HEK293T (cell line): ENCODE results near the gene CCIN.

Experiments
- CTCF ChIA-PET: fragments of 350-600 bp; formaldehyde crosslinking; extraction: SDS; loops from one replicate; lab custom pipeline; 2021; ENCODE audit warnings: antibody characterized with exemption, inconsistent platforms; lab: Yijun Ruan, JAX
- POLR2A ChIA-PET: fragments of 350-600 bp; formaldehyde crosslinking; extraction: SDS; loops from one replicate; lab custom pipeline; 2020; ENCODE audit warnings: antibody characterized with exemption, inconsistent platforms; lab: Yijun Ruan, JAX
- DNase-seq: peaks from one replicate; pipeline ENCODE4 v3.0.0; 2012; ENCODE audit warnings: mixed read lengths; ENCODE audit errors: extremely low spot score
- ARNT ChIP-seq: fragments of 450-650 bp; IDR thresholded peaks from 2 replicates; pipeline ENCODE4 v1.6.1; 2017; ENCODE audit warnings: mild to moderate bottlenecking
- BHLHE40 ChIP-seq: fragments of 450-650 bp; IDR thresholded peaks from 2 replicates; pipeline ENCODE4 v1.6.1; 2016; ENCODE audit warnings: mild to moderate bottlenecking, moderate library complexity, borderline replicate concordance
- CTBP1 ChIP-seq: fragments of 450-650 bp; IDR thresholded peaks from 2 replicates; pipeline ENCODE4 v1.6.1; 2016; ENCODE audit warnings: borderline replicate concordance
- ELF4 ChIP-seq: fragments of 450-650 bp; IDR thresholded peaks from 2 replicates; pipeline ENCODE4 v1.6.1; 2017; ENCODE audit warnings: antibody characterized with exemption
- FOXA1 ChIP-seq: fragments of 450-650 bp; IDR thresholded peaks from 2 replicates; pipeline ENCODE4 v1.6.1; 2016; ENCODE audit warnings: mild to moderate bottlenecking
- FOXK2 ChIP-seq: fragments of 450-650 bp; IDR thresholded peaks from 2 replicates; pipeline ENCODE4 v1.6.1; 2016; ENCODE audit warnings: mild to moderate bottlenecking
- FOXM1 ChIP-seq: fragments of 450-650 bp; IDR thresholded peaks from 2 replicates; pipeline ENCODE4 v1.6.1; 2017; ENCODE audit warnings: mild to moderate bottlenecking, borderline replicate concordance
- HDGF ChIP-seq: fragments of 450-650 bp; IDR thresholded peaks from 2 replicates; pipeline ENCODE4 v1.6.1; 2017; ENCODE audit warnings: antibody characterized with exemption, borderline replicate concordance
- L3MBTL2 ChIP-seq: fragments of 450-650 bp; conservative IDR thresholded peaks from 2 replicates; pipeline ENCODE4 v1.6.1; 2016; ENCODE audit warnings: mild to moderate bottlenecking
- LEF1 ChIP-seq: fragments of 450-650 bp; IDR thresholded peaks from 2 replicates; pipeline ENCODE4 v1.6.1; 2017; ENCODE audit warnings: mild to moderate bottlenecking, borderline replicate concordance
- NFRKB ChIP-seq: fragments of 450-650 bp; IDR thresholded peaks from 2 replicates; pipeline ENCODE4 v1.6.1; 2016; ENCODE audit warnings: mild to moderate bottlenecking, moderate library complexity
- SP1 ChIP-seq: fragments of 450-650 bp; IDR thresholded peaks from 2 replicates; pipeline ENCODE4 v1.6.1; 2017
- SUZ12 ChIP-seq: fragments of 450-650 bp; IDR thresholded peaks from 2 replicates; pipeline ENCODE4 v1.6.1; 2016; ENCODE audit warnings: mild to moderate bottlenecking
- TARDBP ChIP-seq: fragments of 450-650 bp; IDR thresholded peaks from 2 replicates; pipeline ENCODE4 v1.6.1; 2016
- ZNF384 ChIP-seq: fragments of 450-650 bp; IDR thresholded peaks from 2 replicates; pipeline ENCODE4 v1.6.1; 2016
- TF ChIP-seq, protein P1 (sequence below): fragments of 450-650 bp; IDR thresholded peaks from 2 replicates; pipeline ENCODE4 v1.6.1; 2016

Gene CCIN

DNA sequence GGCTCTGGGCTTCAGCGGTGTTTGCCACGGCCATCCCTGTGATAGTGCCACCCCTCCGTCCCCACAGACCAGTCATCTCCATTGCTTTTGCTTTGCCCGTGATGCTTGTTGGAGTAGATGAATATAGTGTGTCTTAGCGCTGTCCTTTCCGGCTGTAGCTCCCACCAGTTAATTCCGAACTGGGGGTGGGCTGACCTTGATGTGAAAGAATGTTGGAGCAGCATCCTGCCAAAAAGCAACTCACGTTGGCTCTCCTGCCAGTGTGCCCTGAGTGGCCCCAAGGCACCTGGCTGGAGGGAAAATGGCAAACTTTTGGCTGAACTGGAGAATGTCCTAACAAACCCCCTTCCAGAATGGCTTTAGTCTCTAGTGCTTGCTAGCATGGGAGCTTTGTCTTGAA, 41.5 kb downstream of the CCIN start:
- POLR2A ChIA-PET: interaction anchor here (1.3 kb wide), 1 partner anchor 11 kb away, joined by 3 read pairs; no protein-coding TSS in a partner anchor
- no peak for DNase-seq
- TF ChIP-seq SP1: no peak
- no peak for TF ChIP-seq CTBP1
- no peak for TF ChIP-seq BHLHE40
- TF ChIP-seq FOXM1: no peak
- TF ChIP-seq ELF4: no peak
- no peak for TF ChIP-seq ZNF384
- no peak for TF ChIP-seq ARNT
- no peak for TF ChIP-seq FOXK2
- no peak for TF ChIP-seq L3MBTL2
- no peak for TF ChIP-seq NFRKB
- no peak for TF ChIP-seq FOXA1
- TF ChIP-seq, protein P1, sequence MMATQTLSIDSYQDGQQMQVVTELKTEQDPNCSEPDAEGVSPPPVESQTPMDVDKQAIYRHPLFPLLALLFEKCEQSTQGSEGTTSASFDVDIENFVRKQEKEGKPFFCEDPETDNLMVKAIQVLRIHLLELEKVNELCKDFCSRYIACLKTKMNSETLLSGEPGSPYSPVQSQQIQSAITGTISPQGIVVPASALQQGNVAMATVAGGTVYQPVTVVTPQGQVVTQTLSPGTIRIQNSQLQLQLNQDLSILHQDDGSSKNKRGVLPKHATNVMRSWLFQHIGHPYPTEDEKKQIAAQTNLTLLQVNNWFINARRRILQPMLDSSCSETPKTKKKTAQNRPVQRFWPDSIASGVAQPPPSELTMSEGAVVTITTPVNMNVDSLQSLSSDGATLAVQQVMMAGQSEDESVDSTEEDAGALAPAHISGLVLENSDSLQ: no peak
- no peak for TF ChIP-seq LEF1
- no peak for TF ChIP-seq SUZ12
- TF ChIP-seq HDGF: no peak
- TF ChIP-seq TARDBP: no peak
- CTCF ChIA-PET: no interaction called here

DNA sequence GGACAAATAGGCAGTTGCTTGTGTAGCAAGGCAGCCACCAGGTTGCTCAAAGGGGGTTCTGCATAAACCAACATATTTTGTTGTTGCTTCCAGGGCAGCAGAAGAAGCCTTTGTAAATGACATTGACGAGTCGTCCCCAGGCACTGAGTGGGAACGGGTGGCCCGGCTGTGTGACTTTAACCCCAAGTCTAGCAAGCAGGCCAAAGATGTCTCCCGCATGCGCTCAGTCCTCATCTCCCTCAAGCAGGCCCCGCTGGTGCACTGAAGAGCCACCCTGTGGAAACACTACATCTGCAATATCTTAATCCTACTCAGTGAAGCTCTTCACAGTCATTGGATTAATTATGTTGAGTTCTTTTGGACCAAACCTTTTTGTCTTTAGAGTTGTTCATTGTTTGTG, 42.3 kb downstream of the CCIN start:
- TF ChIP-seq FOXA1 (no peak), TARDBP (no peak), HDGF (no peak), FOXM1 (no peak), SP1 (no peak), ARNT (no peak), FOXK2 (no peak), BHLHE40 (no peak), SUZ12 (no peak), NFRKB (no peak), L3MBTL2 (no peak), CTBP1 (no peak), LEF1 (no peak), ZNF384 (no peak), ELF4 (no peak)
- TF ChIP-seq, protein P1: no peak
- no peak for DNase-seq
- POLR2A ChIA-PET: no interaction called here
- CTCF ChIA-PET: no interaction called here

DNA sequence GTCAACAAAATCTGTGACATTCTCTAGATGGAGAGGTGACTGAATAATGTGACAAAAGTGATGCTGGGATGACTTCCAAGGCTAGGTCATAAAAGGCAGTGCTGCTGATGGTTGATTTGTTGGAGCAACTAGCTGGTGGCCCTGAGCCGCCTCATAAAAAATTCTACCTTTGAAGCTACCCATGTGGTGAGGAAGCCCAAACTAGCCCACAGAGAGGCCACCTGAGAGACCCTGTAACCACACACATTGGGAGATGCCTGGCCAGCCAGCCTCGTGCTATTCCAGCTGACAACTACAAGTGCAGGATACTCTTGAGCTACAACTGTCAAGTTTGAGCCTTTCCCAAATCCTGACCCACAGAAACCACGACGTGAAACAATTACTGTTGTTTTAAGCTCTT, 44.2 kb downstream of the CCIN start:
- POLR2A ChIA-PET: interaction anchor here (1.2 kb wide), 1 partner anchor 12 kb away, joined by 4 read pairs; no protein-coding TSS in a partner anchor
- no peak for TF ChIP-seq HDGF
- no peak for TF ChIP-seq BHLHE40
- TF ChIP-seq SUZ12: no peak
- no peak for TF ChIP-seq ARNT
- CTCF ChIA-PET: interaction anchor here (0.6 to 1.0 kb wide), 2 partner anchors 11 to 116 kb away, joined by 3 to 4 read pairs; no protein-coding TSS in a partner anchor
- no peak for DNase-seq

DNA sequence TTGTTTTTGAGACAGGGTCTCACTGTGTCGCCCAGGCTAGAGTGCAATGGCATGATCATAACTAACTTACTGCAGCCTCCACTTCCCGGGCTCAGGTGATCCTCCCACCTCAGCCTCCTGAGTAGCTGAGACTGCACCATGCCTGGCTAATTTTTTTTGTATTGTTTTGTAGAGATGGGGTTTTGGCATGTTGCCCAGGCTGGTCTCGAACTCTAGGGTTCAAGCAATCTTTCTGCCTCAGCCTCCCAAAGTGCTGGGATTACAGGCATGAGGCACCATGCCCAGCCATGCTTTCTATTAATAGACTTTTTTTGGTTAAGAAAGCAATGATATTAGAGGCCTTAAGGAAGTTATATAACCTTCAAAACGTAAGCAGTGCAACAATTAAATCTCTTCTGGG, 44.8 kb downstream of the CCIN start:
- ChIA-PET POLR2A (interaction anchor here (1.2 kb wide), 1 partner anchor 12 kb away, joined by 4 read pairs; no protein-coding TSS in a partner anchor), CTCF (interaction anchor here (1.0 kb wide), 1 partner anchor 115 kb away, joined by 4 read pairs; no protein-coding TSS in a partner anchor)
- TF ChIP-seq FOXA1: no peak
- TF ChIP-seq FOXK2: no peak
- no peak for TF ChIP-seq CTBP1
- TF ChIP-seq L3MBTL2: no peak
- TF ChIP-seq ARNT: no peak
- no peak for TF ChIP-seq SUZ12
- TF ChIP-seq TARDBP: no peak
- TF ChIP-seq NFRKB: no peak
- TF ChIP-seq, protein P1: no peak
- no peak for TF ChIP-seq BHLHE40
- no peak for TF ChIP-seq ELF4
- TF ChIP-seq LEF1: no peak
- no peak for TF ChIP-seq ZNF384
- TF ChIP-seq HDGF: no peak
- no peak for DNase-seq

DNA sequence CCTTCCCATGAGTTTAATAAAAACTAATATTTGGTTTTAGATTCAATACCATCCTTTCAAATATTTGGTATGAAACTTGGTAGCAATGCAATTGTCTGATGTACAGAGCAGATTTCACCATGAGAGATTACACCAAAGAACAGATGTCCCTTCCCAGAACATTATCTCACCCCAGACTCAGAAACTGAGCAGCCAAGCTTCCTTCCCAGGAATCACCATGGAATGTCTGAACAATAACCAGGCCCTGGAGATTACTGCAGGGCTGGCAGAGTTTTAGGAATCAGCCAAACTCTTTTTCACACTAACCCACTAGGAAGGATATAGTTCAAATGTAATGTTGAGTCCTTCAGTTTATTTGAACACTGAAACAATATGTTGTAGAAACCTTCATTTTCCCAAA, 45.4 kb downstream of the CCIN start:
- ChIA-PET CTCF (no interaction called here), POLR2A (interaction anchor here (1.2 kb wide), 1 partner anchor 13 kb away, joined by 4 read pairs; no protein-coding TSS in a partner anchor)
- DNase-seq: no peak
- TF ChIP-seq, protein P1: no peak
- TF ChIP-seq NFRKB: no peak
- TF ChIP-seq ZNF384: no peak
- no peak for TF ChIP-seq L3MBTL2
- TF ChIP-seq FOXK2: no peak
- no peak for TF ChIP-seq LEF1
- TF ChIP-seq SUZ12: no peak
- TF ChIP-seq SP1: no peak
- no peak for TF ChIP-seq ELF4
- no peak for TF ChIP-seq HDGF
- TF ChIP-seq CTBP1: no peak
- no peak for TF ChIP-seq FOXM1
- TF ChIP-seq BHLHE40: no peak
- TF ChIP-seq TARDBP: no peak
